ENCODE results near the gene VWA5B2.

- no peak for TF ChIP-seq CTCF (IDR thresholded peaks at IDR 0.05; ENCODE audit: borderline replicate concordance, extremely low read depth, low read length, poor library complexity, severe bottlenecking)
- TF ChIP-seq EZH2 (IDR thresholded peaks at IDR 0.05; ENCODE audit: borderline replicate concordance, low read depth, low read length, severe bottlenecking) = no peak
Observed at GRCh38 chr3:184228376-184229137, 828 bp upstream of the VWA5B2 start.
